ENCODE measurements around the gene DYNLRB1.
A peak's percentile ranks its signal among the peaks of the same experiment; 100 is the strongest.

DYNLRB1 gene

DNA sequence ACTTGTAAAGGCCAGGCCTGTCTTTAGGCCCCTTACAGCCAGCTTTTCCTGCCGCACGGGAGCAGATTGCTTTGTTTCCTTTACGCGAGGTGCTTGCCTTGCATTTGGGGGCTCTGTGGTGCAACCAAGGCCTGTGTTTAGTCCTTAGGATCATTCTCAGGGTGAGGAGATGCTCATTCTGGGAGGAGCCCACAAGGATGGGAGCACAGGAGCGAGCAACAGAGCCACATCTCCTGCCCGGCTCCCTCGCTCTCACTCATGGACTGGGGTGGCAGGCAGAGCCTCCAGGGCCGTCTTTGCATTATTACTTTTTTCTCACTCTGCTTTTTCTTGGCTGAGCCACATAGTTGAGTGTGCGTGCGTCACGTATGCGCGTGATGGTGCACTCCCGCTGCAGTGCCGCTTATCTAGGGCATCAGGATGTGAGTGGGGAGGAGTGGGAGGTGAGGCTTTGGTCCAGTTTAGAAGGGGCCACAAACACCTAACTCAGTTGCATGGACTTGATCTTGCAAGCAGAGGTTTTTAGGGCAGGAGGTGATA lies 19.1 kb downstream of the DYNLRB1 start:
- no peak for DNase-seq

DNA sequence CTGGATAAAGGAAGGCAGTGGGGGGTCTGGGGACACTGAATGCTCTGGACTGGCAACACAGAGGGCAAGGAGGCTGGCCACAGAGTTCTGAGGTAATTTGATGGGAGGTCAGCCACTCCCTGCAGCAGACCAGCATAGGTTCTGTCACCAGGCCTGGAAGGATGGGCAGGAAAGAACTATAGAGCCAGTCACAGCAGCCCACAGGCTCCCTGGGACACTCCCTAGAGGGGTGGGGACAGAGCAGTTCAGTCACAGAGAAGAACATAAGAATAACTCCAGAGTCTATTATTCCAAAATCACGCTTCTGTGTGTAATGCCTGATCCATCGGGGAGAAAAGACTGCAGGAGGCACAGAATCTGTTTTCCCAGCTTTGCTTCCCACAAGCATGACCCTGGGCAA lies 19.6 kb downstream of the DYNLRB1 start:
- no peak for DNase-seq

DNA sequence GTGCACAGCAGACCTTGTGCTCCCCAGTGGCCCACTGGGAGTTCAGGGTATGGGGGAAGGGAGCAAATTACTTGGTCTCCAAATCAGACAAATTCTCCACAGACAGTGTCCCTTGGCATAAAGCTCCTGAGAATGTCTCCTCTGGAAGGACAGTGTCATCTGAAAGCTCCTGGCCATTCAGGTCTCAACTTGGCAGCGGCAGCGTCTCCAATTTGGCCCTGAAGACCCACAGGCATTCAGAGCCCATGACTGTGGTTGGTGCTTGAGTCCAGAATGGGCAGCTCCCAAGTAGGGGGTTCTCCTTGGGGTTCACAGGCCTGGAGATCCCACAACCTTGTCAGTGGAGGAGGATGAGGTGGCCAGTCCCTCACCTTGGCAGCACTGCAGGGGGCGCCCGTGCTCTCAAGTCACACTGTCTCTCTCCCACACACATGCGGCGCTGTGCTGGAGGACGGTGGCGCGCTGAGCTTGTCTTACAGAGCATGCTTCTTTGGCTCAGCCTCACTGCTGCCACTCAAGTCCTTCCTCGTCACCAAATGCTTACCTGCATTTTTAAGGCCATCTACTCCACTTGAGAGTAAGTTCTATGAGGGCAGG lies 20.7 kb downstream of the DYNLRB1 start:
- no peak for DNase-seq

DNA sequence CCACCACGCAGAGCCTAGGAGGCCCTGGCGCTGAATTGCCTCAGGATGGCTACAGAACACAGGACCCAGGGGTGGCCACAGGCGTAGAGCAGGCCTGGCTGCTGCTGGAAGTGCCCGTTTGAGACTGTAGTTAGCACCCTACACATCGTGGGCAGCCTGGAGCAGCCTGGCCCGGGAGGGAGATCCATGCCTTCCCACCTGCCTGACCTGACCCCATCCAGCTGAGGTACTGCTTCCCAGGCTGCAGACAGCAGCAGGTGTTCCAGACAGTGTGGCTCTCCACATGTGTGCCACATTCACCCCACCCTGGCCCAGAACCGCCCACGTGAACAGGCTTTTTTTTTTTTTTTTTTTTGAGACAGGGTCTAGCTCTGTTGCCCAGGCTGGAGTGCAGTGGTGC lies 21.4 kb downstream of the DYNLRB1 start:
- DNase-seq, result no peak

DNA sequence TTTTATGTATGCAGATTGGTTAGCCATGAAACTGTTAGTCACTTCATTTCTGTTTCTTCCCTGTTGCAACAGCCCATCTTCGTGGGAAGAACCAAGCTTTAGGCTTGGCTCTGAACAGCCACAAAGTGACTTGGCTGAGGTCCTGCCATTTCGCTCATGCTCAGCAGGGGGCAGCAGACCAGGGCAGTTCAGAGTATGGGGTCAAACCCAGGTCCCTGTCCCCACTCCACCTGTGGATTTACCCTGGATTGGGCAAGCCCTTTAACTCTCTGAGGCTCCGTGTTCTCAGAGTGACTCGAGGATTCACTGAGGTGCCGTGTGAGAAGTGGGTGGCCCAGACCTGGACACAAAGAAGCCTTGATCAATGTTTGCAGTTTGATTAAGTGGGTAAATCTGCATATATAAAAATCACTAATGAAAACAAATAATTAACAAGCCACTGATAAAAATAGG lies 22.5 kb downstream of the DYNLRB1 start:
- peak; percentile 59 for DNase-seq

DNA sequence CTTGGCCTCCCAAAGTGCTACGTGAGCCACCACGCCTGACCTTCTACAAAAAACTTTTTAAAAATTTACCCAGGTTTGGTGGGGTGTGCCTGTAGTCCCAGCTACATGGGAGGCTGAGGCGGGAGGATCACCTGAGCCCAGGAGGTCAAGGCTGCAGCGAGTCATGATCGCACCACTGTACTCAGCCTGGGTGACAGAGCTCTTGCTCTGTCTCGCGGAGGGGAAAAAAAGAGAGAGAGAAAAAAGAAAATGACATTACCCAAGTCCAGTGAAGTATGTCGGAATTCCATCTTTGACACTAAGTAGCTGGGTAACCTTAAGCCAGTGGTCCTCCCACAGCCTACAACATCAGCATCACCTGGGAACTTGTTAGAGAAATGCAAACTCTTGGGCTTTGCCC lies 23.5 kb downstream of the DYNLRB1 start:
- DNase-seq, result no peak

DNA sequence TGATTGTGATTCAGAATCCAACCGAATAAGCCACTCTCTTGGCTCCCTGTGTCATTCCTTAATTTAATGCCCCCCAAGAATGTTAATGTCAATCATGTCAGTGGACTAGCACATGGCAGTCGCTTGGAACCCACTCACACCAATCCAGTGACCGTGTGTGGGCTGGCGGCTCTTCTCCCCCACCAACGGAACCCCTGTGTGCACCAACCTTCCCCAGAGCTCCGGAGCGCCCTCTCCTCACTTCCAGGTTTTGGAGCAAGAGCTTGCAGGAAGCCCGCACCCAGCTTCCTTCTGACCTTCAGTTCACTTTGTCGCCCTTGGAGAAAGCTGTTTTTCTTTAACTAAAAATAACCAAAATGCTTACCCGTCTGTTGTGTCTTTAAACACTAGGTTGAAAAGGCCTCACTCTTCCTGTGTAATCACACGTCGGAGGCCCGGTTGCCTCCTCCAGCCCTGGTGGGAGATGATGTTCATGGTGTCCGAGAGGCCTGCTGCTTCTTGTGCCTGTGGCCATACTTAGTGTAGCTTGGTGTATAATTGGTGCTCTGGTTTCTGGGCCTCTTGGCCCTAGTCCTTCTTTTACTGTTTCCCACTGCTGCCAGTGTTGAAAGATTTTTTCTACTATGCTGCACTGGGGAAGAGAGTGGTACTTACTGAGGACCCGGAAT lies 24.5 kb downstream of the DYNLRB1 start:
- DNase-seq, result no peak

DNA sequence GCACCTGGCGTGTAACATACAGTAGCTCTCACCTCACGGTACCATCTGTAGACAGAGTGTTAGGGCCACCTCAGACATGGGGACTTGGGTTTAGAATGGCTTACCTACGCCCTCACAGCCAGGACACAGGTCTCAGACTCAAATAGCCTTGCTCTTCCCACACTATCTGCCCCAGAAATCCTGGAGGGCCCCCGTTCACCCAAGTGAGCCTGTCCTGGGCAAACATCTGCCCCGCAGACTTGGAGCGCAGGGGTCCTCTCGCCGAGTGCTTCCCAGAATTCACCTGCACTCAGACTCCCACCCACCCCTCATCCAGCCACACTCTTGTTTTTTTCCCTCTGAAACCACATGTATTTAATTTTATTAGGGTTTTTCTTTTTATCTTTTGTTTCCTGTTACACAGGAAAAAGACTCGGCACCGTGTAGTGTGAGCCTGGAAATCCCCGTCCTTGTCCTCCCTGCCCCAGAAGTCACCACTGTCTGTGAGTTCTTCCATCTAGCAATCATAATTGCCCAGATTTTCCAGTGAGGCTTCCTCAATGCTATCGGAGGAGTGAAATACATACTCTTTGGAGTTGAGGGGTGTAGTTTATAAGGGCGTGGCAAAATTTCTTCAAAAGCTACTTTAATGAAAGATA lies 25.2 kb downstream of the DYNLRB1 start:
- DNase-seq, result no peak

DNA sequence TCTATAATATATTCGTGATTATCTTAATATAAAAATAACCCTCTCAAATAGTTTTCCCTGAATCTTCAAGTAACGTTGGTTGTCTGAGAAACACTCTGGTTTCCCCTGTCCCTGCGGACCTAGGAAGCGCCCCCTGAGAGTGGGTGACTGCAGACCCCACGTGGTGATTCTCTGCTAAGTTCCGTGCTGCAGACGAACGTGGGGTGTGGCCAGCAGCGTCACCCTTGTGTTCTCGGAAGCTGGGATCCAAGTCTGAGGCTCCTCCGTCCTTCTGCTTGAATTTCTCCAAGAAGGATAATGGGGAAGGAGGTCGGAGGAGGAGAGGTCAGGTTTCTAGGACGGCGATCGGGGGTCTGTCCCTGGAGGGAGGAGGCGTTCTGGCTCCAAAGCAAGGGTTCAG lies 25.7 kb downstream of the DYNLRB1 start:
- DNase-seq, result no peak

DNA sequence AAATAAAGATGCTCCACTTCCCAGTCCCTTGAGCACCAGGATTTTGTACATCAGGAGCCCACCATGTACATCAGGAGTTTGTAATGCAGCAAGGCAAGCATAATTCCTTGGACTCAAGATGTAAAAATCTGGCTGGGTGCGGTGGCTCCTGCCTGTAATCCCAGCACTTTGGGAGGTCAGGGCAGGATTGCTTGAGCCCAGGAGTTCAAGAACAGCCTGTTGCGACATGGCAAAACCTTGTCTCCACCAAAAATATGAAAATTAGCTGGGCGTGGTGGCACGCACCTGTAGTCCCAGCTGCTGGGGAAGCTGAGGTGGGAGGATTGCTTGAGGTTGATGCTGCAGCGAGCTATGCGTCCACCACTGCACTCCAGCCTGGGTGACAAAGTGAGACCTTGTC lies 26.2 kb downstream of the DYNLRB1 start:
- no peak for DNase-seq

DNA sequence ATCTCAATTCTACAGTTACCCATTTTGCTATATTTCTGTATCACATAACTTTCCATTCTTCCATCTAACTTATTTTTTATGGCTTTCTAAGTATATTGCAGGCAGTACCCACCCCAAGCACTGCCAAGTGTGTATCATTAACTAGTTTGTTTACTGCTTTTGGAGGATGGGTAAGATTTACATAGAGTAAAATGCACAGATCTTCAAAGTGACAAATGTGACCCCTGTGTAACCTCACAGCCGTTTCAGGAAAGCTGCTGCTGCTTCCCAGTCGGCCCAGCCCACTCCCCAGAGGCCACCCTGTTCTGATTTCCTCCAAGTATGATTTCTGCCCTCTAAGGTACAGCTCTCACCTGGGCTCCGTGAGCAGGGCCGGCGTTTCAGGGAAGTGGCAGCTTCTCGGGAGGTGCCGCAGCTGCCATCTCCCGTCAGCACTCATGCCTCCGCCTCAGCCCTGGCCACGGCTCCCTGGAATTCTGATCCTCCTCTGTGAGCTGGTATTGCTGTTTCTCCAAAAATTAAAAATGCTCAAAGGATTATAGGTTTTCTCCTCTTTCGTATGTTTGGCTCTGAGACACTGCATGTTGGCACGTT lies 27.3 kb downstream of the DYNLRB1 start:
- no peak for DNase-seq

DNA sequence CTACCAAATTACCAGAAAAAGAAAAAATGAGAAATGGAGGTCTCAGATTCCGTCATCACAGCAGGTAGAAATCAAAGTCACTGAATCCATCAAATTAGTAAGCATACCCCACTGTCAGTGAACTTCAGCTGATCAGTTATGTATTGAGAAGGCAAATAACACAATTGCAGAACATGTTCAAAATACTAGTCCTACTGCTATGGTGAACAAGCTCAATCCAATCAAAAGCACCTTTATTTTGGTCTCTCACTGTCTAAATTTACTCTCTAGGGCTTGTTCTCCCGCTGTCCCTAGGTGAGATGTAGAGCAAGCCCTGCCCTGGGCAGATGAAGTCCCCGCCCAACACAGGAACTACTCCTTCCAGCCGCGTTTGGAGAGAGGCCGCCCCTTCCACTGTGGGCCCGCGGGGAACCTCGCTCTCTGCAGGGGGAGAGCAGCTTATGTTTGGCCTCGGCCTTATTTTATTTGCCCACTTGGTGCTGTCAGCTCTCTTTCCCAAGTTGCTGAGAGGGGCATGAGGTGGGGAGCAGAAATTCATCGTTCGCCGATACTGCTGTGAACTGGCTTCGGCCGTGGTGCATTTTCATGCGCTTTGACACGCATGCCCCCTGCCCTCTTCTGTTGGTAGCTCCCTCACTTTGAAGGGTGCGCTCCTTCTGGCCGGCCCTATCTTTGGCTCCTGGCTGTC lies 28.0 kb downstream of the DYNLRB1 start:
- no peak for DNase-seq

DNA sequence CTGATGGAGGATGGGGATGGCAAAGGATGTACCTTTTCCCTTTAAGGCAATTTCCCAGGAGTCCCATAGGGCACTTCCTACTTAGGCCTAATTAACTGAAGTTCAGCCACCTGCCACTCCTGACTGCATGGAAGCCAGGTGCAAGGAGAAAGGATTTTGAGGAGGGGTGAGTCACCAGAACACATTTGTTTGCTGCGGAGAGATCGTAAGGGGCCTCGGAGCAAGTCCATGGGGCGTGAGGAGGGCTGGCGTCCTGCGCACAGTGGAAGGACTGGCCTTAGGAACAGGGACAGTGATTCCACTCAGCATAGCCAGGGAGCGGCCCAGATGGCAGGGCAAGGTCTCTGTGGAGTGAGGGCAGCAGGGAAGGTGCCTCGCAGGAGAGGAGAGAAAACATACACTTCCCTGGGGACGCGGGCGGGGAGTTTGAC lies 30.5 kb downstream of the DYNLRB1 start:
- no peak for DNase-seq

DNA sequence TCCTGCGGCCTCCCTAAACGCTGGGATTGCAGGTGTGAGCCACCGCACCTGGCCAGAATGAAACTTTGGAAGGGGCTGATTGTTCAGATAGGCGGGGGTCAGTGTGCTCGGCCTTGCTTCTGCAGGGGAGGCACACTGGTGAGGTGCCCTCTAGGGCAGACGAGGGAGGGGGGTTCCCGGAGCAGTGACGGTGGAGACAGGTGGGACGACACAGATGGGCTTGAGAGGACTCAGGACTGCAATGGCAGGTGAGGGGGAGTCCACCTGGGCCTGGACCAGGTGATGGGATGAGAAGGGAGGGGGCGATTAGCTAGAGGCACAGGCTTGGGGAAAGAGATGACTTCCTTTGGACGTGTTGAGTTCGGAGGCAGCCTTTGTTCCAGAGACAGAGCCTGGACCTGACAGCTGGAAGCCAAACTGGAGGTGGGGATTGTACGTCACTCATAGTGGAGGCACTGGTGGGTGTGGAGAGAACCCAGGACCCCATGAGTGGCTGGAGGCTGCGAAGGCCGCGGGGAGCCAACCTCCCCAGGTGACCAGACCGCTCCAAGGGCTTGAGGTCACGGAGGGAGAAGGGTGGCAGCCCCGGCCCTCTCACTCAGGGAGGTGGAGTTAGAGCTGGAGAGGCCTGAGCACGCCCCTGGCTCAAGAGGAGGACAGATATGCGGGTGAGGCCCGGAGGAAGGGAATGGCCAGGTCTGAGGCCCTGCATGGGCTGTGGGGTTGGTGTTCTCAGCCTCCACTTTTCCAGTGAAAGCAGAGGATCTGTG lies 31.8 kb downstream of the DYNLRB1 start:
- DNase-seq, result no peak

DNA sequence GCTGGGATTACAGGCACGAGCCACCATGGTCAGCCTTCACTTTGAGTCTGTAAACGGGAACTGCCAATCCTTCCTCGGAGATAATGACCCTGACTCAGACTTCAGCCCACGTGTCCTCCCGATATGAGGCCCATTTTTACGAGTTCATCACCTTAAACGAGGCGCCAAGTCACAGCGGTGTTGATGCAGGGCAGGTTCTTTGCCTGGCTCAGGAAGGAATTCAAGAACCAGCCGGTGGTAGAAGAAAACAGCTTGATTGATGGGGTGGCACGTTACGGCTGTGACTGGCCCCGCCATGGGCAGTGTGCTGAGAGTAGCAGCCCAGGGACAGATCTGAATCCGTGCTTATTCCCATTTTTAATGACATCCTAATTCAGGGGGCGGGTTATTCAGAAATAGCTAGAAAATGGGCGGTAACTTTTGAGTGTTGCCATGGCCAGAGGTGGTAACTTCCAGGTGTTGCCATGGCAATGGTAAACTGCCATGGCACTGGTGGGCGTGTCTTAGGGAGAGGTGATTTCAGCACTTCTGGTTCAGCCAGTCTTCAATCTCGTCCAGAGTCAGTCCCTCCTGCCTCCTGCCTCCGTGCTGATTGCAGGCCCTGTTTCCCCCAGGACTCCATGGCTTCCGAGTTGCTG lies 33.2 kb downstream of the DYNLRB1 start:
- no peak for DNase-seq

DNA sequence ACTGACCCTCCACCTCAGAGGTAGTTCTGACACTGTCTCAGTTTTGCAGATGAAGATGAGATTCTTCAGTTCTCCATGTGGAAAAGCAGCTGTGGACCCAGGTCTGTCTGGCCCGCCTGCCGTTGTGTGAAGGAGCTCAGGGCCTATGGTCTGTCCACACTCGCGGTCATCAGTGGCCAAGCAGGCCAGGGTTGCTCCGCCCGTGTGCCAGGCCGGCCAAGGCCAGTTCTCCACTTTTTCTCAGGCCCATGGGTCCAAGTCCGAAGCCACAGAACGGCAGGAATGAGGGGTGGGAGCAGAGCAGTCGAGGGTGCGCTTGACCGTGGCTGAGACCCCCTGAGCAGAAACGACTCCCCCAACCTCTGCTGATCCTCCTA lies 33.7 kb downstream of the DYNLRB1 start:
- DNase-seq, result no peak

DNA sequence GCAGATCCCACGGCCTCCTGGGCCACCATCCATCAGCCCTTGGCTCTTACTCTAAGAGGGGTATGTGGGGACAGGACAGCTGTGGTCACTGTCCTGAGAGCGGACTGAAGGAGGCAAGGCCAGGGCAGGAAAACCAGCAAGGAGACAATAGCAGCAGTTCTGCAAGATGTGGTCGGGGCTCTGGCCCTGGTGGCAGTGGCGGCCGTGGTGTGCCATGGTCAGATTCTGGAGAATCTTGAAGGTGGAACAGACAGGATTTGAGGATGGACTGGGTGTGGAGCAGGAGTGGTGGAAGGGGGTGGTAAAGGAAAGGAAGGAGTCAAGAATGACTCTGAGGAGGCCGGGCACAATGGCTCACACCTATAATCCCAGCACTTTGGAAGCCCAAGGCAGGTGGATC lies 36.3 kb downstream of the DYNLRB1 start:
- DNase-seq, result no peak

DNA sequence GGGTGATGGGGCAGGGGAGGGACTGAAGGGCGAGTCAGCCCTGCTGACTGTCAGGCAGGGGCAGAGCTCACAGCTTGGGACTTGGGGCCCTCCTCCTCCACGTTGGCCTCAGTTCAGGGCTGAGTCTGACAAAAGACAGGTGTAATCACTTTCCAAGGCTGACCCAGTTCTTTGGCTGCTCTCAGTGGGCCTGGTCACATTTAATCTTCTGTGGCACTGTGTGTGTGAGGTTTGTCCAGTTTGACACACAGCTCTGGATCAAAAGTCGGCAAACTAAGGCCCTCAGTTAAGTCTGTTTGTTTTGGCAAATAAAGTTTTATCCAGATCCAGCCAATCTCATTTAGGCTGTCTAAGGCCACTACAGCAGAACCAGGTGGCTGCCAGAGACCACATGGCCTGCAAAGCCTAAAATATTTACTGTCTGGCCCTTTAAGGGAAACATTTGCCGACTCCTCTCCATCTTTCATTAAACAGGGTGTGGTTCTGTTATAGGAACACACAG lies 37.2 kb downstream of the DYNLRB1 start:
- DNase-seq, result no peak

DNA sequence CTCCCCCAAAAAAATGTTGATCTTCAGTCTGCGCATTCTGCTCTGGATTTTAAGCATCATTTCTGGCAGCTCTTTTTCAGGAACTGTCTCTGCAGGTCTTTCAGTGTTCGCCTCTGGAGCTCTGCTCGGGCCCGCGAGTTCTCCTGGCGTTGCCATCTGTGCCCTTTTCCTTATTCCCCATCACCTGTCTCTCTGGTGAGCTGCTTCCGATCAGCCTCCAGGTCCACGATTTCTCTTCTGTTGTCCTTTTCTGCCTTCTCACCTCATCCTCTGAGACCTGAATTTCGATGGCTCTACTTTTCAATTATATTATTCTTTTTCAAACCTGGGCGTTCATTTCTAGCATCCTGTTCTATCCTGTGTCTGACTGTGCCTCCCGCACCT lies 41.7 kb downstream of the DYNLRB1 start:
- no peak for DNase-seq

DNA sequence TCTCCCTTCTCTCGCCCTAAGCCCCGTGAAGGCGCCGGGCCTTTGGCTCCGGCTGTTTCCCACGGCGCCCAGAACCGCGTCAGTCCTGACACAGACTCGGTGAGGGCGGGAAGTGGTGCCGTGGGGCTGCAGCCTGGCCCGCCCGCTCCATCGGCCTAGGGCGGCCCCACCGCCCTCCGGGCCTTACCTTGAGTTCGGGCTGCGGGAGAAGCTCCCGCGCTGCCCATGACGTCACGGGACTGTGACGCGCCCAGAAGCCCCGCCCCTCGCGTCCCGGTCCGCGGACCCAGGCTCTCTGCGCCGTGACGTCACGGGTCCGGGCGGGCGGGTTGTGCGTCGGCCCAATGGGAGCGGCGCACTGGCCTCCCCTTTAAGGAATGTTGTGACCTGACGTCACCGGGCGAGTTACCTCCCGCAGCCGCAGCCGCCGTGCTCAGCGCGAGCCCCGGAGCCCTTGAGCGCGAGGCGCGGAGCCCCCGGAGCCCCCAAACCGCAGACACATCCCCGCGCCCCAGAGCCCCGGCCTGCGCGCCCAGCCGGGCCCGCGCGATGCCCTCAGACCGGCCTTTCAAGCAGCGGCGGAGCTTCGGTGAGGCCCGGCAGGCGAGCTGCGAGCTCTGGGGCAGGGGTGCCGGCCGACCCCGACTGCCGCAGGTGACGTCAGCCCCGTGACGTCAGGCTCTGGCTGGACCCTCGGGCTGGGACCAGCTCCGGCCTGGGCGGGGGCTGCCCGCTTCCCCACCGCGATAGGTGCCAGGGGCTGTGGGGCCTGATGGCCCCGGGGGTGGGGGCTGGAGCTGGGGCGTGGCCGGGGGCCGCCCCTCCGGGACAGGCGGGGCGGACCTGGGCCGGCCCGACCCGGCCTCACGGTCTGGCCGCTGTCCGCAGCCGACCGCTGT lies 42.3 kb downstream of the DYNLRB1 start, which contains the start of gene MAP1LC3A:
Gene MAP1LC3A (plus strand): TSS at position 399 of the 899 bp plus-strand sequence. CDS start 151 bp downstream, at position 550.
- DNase-seq, result peak; percentile 92

Measured in midbrain (tissue), 1 donor.